GM18511 (cell line): ENCODE data around the gene COL2A1.

ENCODE experiments used
- ATAC-seq: cut with Tn5 transposase; IDR thresholded peaks from one replicate; pipeline ENCODE4 v1.9.1; 2021; ENCODE audit warnings: mild to moderate bottlenecking, moderate library complexity; ENCODE audit not compliant: unreplicated experiment

Gene COL2A1

GRCh38 chr12:48015954-48016353 is 11.7 kb upstream of the COL2A1 start:
- no peak for ATAC-seq

- ATAC-seq, result no peak
Observed at GRCh38 chr12:48015129-48015528, 10.9 kb upstream of the COL2A1 start.

GRCh38 chr12:48013287-48013686 is 9.0 kb upstream of the COL2A1 start:
- ATAC-seq, result no peak

- no peak for ATAC-seq
Observed at GRCh38 chr12:48012070-48012469, 7.8 kb upstream of the COL2A1 start.

GRCh38 chr12:48010366-48010970 is 6.2 kb upstream of the COL2A1 start:
- ATAC-seq, result no peak

- ATAC-seq, result no peak
Observed at GRCh38 chr12:48009471-48009870, 5.2 kb upstream of the COL2A1 start.

- ATAC-seq, result no peak
Observed at GRCh38 chr12:48008950-48009349, 4.7 kb upstream of the COL2A1 start.

- ATAC-seq, result no peak
Observed at GRCh38 chr12:48008349-48008748, 4.1 kb upstream of the COL2A1 start.

GRCh38 chr12:48007206-48007605 is 2.9 kb upstream of the COL2A1 start:
- no peak for ATAC-seq

- no peak for ATAC-seq
Observed at GRCh38 chr12:48005750-48006021, 1.4 kb upstream of the COL2A1 start.

- ATAC-seq, result no peak
Observed at GRCh38 chr12:48005001-48005749, 899 bp upstream of the COL2A1 start.

GRCh38 chr12:48003226-48004052 is 837 bp downstream of the COL2A1 start:
- ATAC-seq, result no peak

- no peak for ATAC-seq
Observed at GRCh38 chr12:48002773-48003218, 1.5 kb downstream of the COL2A1 start.

- ATAC-seq, result no peak
Observed at GRCh38 chr12:48002414-48002730, 1.9 kb downstream of the COL2A1 start.

GRCh38 chr12:48001505-48002413 is 2.5 kb downstream of the COL2A1 start:
- no peak for ATAC-seq

GRCh38 chr12:48000878-48001504 is 3.3 kb downstream of the COL2A1 start:
- no peak for ATAC-seq

- ATAC-seq, result no peak
Observed at GRCh38 chr12:47999816-48000215, 4.5 kb downstream of the COL2A1 start.

GRCh38 chr12:47997321-47997720 is 7.0 kb downstream of the COL2A1 start:
- no peak for ATAC-seq

GRCh38 chr12:47995981-47996401 is 8.3 kb downstream of the COL2A1 start:
- no peak for ATAC-seq

- ATAC-seq, result no peak
Observed at GRCh38 chr12:47993491-47993890, 10.8 kb downstream of the COL2A1 start.

GRCh38 chr12:47992776-47993175 is 11.5 kb downstream of the COL2A1 start:
- no peak for ATAC-seq
